MM.1S (cell line): ENCODE results near the gene CASTOR1.

Source experiments
- DNase-seq: peaks from one replicate; pipeline ENCODE4 v3.0.0-alpha.2; 2015
- H2AFZ ChIP-seq: fragments of 300-600 bp; sonication (generic); 2 replicates; pipeline ENCODE4 v1.6.0; 2016; ENCODE audit warnings: antibody characterized with exemption, low read length
- H3F3A ChIP-seq: fragments of 300-600 bp; sonication (generic); 2 replicates; pipeline ENCODE4 v1.6.1; 2016; ENCODE audit warnings: mild to moderate bottlenecking, antibody characterized with exemption, low read length, moderate library complexity, mixed read lengths; ENCODE audit not compliant: insufficient read depth
- H3K27ac ChIP-seq: fragments of 300-600 bp; sonication (generic); 2 replicates; pipeline ENCODE4 v1.5.1; 2016; ENCODE audit warnings: mild to moderate bottlenecking, low read length
- H3K27me3 ChIP-seq: fragments of 300-600 bp; sonication (generic); replicated peaks from 2 replicates; pipeline ENCODE4 v1.6.0; 2016; ENCODE audit warnings: low read length; ENCODE audit not compliant: insufficient read depth
- H3K36me3 ChIP-seq: fragments of 300-600 bp; sonication (generic); replicated peaks from 2 replicates; pipeline ENCODE4 v1.6.1; 2016; ENCODE audit warnings: mild to moderate bottlenecking, low read length, mixed read lengths; ENCODE audit not compliant: insufficient read depth
- H3K4me1 ChIP-seq: fragments of 300-600 bp; sonication (generic); 2 replicates; pipeline ENCODE4 v1.6.1; 2016; ENCODE audit warnings: low read length, mixed read lengths
- H3K4me2 ChIP-seq: fragments of 300-600 bp; sonication (generic); 2 replicates; pipeline ENCODE4 v1.6.0; 2016; ENCODE audit warnings: low read depth, low read length
- H3K4me3 ChIP-seq: fragments of 300-600 bp; sonication (generic); 2 replicates; pipeline ENCODE4 v1.5.1; 2016; ENCODE audit warnings: low read length, mixed read lengths
- H3K79me2 ChIP-seq: fragments of 300-600 bp; sonication (generic); 2 replicates; pipeline ENCODE4 v1.6.1; 2016; ENCODE audit warnings: mixed run types, low read length, mixed read lengths
- H3K9ac ChIP-seq: fragments of 300-600 bp; sonication (generic); 2 replicates; pipeline ENCODE4 v1.6.1; 2016; ENCODE audit warnings: low read length, mixed read lengths
- H3K9me2 ChIP-seq: fragments of 300-600 bp; sonication (generic); replicated peaks from 2 replicates; pipeline ENCODE4 v1.6.1; 2016; ENCODE audit warnings: mild to moderate bottlenecking, low read length, mixed read lengths; ENCODE audit not compliant: insufficient read depth
- H3K9me3 ChIP-seq: fragments of 300-600 bp; sonication (generic); replicated peaks from 2 replicates; pipeline ENCODE4 v1.6.1; 2016; ENCODE audit warnings: mild to moderate bottlenecking, low read length, mixed read lengths; ENCODE audit not compliant: insufficient read depth
- H4K20me1 ChIP-seq: fragments of 300-600 bp; sonication (generic); 2 replicates; pipeline ENCODE4 v1.6.1; 2016; ENCODE audit warnings: mild to moderate bottlenecking, low read length, moderate library complexity, mixed read lengths; ENCODE audit not compliant: insufficient read depth
- EZH2 ChIP-seq: fragments of 300-600 bp; sonication (generic); optimal IDR thresholded peaks from 2 replicates; pipeline ENCODE3; 2017; ENCODE audit warnings: low read depth, mild to moderate bottlenecking, antibody characterized with exemption, low read length, mixed read lengths
- EZH2phosphoT487 ChIP-seq: fragments of 300-600 bp; sonication (generic); IDR thresholded peaks from 2 replicates; pipeline ENCODE4 v1.6.1; 2018; ENCODE audit warnings: antibody characterized with exemption, low read length
- TF ChIP-seq, protein P1 (sequence below): fragments of 300-600 bp; sonication (generic); IDR thresholded peaks from 2 replicates; pipeline ENCODE4 v1.5.1; 2016; ENCODE audit warnings: antibody characterized with exemption, low read length, mixed read lengths

CASTOR1 gene

DNA sequence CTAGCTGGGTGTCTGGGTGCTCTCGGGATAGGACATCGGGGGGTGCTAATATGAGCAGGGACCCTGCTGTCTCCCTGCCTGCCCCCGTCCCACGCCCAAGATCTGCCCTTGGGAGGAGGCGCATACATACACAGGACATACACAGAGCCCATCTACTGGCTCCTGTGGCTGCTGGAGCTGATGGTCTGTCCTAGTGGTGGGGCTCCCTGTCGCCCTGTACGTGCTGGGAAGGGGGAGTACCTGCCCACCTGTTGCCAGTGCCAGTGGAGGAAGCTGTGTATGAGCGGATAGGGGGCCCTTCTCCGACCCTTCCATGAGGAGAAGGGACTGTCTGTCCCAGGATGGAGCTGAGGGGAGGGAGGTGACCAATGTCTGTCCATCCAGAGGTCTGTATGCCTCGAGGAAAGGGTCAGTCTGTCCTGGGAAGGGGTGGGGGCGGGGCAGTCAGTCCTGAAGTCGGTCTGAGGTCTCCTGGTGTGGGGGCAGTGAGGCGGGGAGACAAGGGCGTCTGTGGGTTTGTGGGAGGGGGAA is 36.5 kb upstream of the CASTOR1 start:
- H3K27me3 ChIP-seq = no peaks in the 10 kb centered on the region
- no peak overlapping the region for H2AFZ ChIP-seq
- no peaks in the 10 kb centered on the region for H3K9me3 ChIP-seq
- H3K9ac ChIP-seq = peak overlapping the region; percentile 70; the same call in 1 of the 2 replicates
- peak overlapping the region; percentile 93 for H3K4me3 ChIP-seq
- peaks cover 15% of the 10 kb centered on the region for H3F3A ChIP-seq
- DNase-seq = no peak
- no peak for TF ChIP-seq EZH2phosphoT487
- TF ChIP-seq, protein P1, sequence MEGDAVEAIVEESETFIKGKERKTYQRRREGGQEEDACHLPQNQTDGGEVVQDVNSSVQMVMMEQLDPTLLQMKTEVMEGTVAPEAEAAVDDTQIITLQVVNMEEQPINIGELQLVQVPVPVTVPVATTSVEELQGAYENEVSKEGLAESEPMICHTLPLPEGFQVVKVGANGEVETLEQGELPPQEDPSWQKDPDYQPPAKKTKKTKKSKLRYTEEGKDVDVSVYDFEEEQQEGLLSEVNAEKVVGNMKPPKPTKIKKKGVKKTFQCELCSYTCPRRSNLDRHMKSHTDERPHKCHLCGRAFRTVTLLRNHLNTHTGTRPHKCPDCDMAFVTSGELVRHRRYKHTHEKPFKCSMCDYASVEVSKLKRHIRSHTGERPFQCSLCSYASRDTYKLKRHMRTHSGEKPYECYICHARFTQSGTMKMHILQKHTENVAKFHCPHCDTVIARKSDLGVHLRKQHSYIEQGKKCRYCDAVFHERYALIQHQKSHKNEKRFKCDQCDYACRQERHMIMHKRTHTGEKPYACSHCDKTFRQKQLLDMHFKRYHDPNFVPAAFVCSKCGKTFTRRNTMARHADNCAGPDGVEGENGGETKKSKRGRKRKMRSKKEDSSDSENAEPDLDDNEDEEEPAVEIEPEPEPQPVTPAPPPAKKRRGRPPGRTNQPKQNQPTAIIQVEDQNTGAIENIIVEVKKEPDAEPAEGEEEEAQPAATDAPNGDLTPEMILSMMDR = no peak
- TF ChIP-seq EZH2 = no peak
- no peaks in the 10 kb centered on the region for H3K9me2 ChIP-seq
- no peaks in the 10 kb centered on the region for H4K20me1 ChIP-seq
- H3K27ac ChIP-seq = no peak overlapping the region
- H3K4me2 ChIP-seq = peak overlapping the region; percentile 91
- H3K79me2 ChIP-seq = peaks cover 35% of the 10 kb centered on the region
- H3K4me1 ChIP-seq = peaks cover 32% of the 10 kb centered on the region
- no peaks in the 10 kb centered on the region for H3K36me3 ChIP-seq

DNA sequence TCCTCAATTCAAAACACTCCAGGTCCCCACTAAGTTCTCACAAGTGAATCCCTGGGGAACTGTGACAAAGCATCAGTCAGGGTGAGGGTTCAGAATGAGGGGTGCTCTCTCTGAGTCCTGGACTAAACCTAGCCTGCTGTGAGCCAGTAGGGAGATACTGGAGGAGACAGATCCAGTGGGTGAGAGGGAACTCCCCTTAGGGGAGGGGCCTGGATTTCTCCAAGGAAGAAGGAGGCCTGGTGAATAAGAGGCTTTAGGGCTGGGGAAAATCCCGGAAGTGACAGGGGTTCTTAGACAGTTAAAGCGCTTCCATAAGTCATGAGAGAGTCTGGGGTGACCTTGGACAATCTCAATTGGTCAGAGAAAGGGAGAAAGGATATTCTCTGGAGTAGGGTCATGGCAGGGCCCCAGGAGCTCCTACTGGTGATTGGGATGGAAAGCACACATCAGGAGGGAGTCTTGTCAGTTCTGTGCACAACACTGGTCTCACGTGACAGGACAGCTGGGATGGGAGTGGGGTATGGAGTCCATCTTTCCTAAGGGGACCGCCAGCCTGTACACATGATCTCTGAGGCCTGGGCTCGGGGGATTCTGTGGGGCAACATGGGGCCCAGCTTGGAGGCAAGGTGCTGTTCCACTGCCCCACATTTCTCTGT is 35.9 kb upstream of the CASTOR1 start:
- Histone ChIP-seq H3K27me3 (no peaks in the 10 kb centered on the region), H3K9ac (no peak overlapping the region), H3K4me1 (peaks cover 32% of the 10 kb centered on the region), H3K36me3 (no peaks in the 10 kb centered on the region), H3K27ac (no peak overlapping the region), H3K9me3 (no peaks in the 10 kb centered on the region), H4K20me1 (no peaks in the 10 kb centered on the region), H2AFZ (no peak overlapping the region), H3K4me2 (peak overlapping the region; percentile 91), H3K79me2 (peaks cover 41% of the 10 kb centered on the region), H3K9me2 (no peaks in the 10 kb centered on the region), H3K4me3 (peak overlapping the region; percentile 93), H3F3A (peaks cover 15% of the 10 kb centered on the region)
- TF ChIP-seq EZH2phosphoT487 (no peak), EZH2 (no peak)
- TF ChIP-seq, protein P1 = no peak
- DNase-seq = no peak

DNA sequence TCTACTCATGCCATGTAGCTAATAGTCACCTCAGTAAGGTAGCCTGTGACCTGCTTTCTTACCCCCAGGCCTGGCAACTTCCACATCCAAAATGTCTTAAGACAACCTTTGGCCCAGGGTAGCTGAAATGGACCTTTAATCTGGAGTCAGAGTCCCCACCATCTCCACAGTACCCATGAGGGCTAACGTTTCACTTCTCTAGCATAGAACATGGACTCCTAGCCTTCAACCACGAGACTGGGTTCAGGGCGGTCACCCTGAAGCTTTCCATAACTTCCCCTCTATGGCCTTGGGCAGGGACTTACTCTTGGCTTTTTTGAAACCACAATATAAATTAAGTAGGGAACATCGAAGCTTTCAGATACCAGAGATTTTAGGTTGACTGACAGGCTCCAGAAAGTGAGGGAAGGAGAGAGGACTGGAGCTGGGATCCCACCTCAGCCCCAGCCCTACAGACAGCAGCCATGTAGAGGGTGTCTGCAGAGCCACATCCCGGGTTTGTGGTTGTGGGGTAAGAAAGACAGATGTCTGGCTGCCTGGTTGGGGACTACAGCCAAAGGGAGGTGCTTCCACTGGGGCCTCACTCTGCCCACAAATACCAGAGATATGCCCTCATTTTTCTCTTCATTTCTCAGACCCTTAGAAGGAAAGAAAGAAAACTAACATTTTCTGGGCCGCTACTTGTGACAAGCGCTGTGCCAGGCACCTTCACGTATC is 34.9 kb upstream of the CASTOR1 start:
- Histone ChIP-seq H3K4me3 (no peak overlapping the region), H3K79me2 (peaks cover 49% of the 10 kb centered on the region), H3K27ac (no peak overlapping the region; the same call in 1 of the 2 replicates), H3K36me3 (no peaks in the 10 kb centered on the region), H3K9me2 (no peaks in the 10 kb centered on the region), H3K9me3 (no peaks in the 10 kb centered on the region), H3K4me2 (peak overlapping the region; percentile 91; the same call in 1 of the 2 replicates), H3K27me3 (no peaks in the 10 kb centered on the region), H3K9ac (no peak overlapping the region), H4K20me1 (no peaks in the 10 kb centered on the region), H3F3A (peaks cover 15% of the 10 kb centered on the region), H2AFZ (no peak overlapping the region), H3K4me1 (peaks cover 32% of the 10 kb centered on the region)
- no peak for TF ChIP-seq EZH2phosphoT487
- TF ChIP-seq EZH2 = no peak
- TF ChIP-seq, protein P1 = no peak
- no peak for DNase-seq
